ENCODE data around the gene FAM114A2. TPM values are rescaled to one million over a fixed set of nuclear protein-coding genes. Genes with fewer than 3 reads are reported as not detected.

FAM114A2 gene
- polyA plus RNA-seq, 3 donors = 31.2 to 39.1 (median 32.5) TPM

- DNase-seq (ENCODE audit: extremely low read depth in 1 of 11, low read depth in 9 of 11, low spot score in 4 of 11) = peak; percentile 25 to 66 (median 37)
Observed at GRCh38 chr5:153964880-153965645, 73.6 kb downstream of the FAM114A2 start.

- DNase-seq (ENCODE audit: extremely low read depth in 1 of 11, low read depth in 9 of 11, low spot score in 4 of 11) = no peak
Observed at GRCh38 chr5:153964191-153964879, 74.4 kb downstream of the FAM114A2 start.

- no peak for DNase-seq (ENCODE audit: extremely low read depth in 1 of 11, low read depth in 9 of 11, low spot score in 4 of 11)
Observed at GRCh38 chr5:153960269-153961215, 78.2 kb downstream of the FAM114A2 start.

GRCh38 chr5:153959134-153959957, 79.4 kb downstream of the FAM114A2 start:
- peak in 3 of 11 donors; percentile 6 to 21 (median 16) for DNase-seq (ENCODE audit: extremely low read depth in 1 of 11, low read depth in 9 of 11, low spot score in 4 of 11)

GRCh38 chr5:153957205-153957604, 81.5 kb downstream of the FAM114A2 start:
- DNase-seq (ENCODE audit: extremely low read depth in 1 of 11, low read depth in 9 of 11, low spot score in 4 of 11) = no peak

GRCh38 chr5:153953411-153953810, 85.3 kb downstream of the FAM114A2 start:
- DNase-seq (ENCODE audit: extremely low read depth in 1 of 11, low read depth in 9 of 11, low spot score in 4 of 11) = no peak

- no peak for DNase-seq (ENCODE audit: extremely low read depth in 1 of 11, low read depth in 9 of 11, low spot score in 4 of 11)
Observed at GRCh38 chr5:153952893-153953292, 85.8 kb downstream of the FAM114A2 start.

- DNase-seq (ENCODE audit: extremely low read depth in 1 of 11, low read depth in 9 of 11, low spot score in 4 of 11) = no peak
Observed at GRCh38 chr5:153952057-153952456, 86.7 kb downstream of the FAM114A2 start.

- no peak for DNase-seq (ENCODE audit: extremely low read depth in 1 of 11, low read depth in 9 of 11, low spot score in 4 of 11)
Observed at GRCh38 chr5:153941265-153941664, 97.4 kb downstream of the FAM114A2 start.

Other genes with a start within 250 kb of the FAM114A2 start
- gene MFAP3, start 57 bp upstream of the FAM114A2 start, polyA plus RNA-seq (ENCODE audit: insufficient read length in 3 of 3) = 10 to 100 TPM; 39.9 to 50.9 (median 49.8) TPM
- 10 to 100 TPM; 25.9 to 29.1 (median 27.5) TPM for gene GALNT10, start 151.8 kb upstream of the FAM114A2 start, polyA plus RNA-seq (ENCODE audit: insufficient read length in 3 of 3)

All from renal cortex interstitium (tissue), 11 donors.